ENCODE data around the gene TMBIM6. TPM values are rescaled to one million over a fixed set of nuclear protein-coding genes. Genes with fewer than 3 reads are reported as not detected.
A peak's percentile ranks its signal among the peaks of the same experiment; 100 is the strongest.
"Not testable (repeated sequence)": the region's sequence is repeated elsewhere in the genome, so short reads cannot be mapped to it uniquely, and the experiment has no call there.

Gene TMBIM6
- polyA plus RNA-seq, 1 of the 3 experiments (the other 2 are of a cell fraction): 290 TPM

DNA sequence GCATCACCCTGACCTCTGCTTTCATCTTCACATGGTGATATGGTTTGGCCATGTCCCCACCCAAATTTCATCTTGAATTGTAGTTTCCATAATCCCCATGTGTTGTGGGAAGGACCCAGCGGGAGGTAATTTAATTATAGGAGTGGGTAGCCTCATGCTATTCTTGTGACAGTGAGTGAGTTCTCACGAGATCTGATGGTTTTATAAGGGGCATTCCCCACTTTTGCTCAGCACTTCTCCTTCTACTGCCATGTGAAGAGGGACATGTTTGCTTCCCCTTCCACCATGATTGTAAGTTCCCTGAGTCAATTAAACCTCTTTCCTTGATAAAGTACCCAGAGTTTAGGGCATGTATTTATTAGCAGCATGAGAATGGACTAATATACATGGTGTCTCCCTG lies 38.2 kb downstream of the TMBIM6 start:
- no peaks in the 10 kb centered on the region for H3K36me3 ChIP-seq (replicated peaks in 1 of 2; ENCODE audit: control insufficient read depth in 1 of 2, insufficient read depth in 2 of 2, low read length in 1 of 2)
- DNase-seq: no peak
- no peaks in the 10 kb centered on the region for H4K20me1 ChIP-seq (ENCODE audit: insufficient read depth)
- H3K27ac ChIP-seq (ENCODE audit: low read depth in 2 of 2, low read length in 1 of 2): no peak overlapping the region
- no peaks in the 10 kb centered on the region for H3K9me3 ChIP-seq
- H3K79me2 ChIP-seq (ENCODE audit: insufficient read depth): no peaks in the 10 kb centered on the region
- WGBS (ENCODE audit: low lambda C conversion rate): 7% methylated on average over 2 of the region's 2 CpGs
- no peaks in the 10 kb centered on the region; a peak in 1 of 4 replicates for H3K4me1 ChIP-seq (ENCODE audit: control insufficient read depth in 1 of 2, insufficient read depth in 2 of 2, low read depth in 1 of 2, low read length in 1 of 2)
- H3K4me2 ChIP-seq: no peak overlapping the region
- TF ChIP-seq EP300 (IDR thresholded peaks at IDR 0.05; ENCODE audit: borderline replicate concordance in 1 of 2, low read depth in 1 of 2, low read length in 1 of 2): no peak
- TF ChIP-seq, protein P1, sequence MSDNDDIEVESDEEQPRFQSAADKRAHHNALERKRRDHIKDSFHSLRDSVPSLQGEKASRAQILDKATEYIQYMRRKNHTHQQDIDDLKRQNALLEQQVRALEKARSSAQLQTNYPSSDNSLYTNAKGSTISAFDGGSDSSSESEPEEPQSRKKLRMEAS (IDR thresholded peaks at IDR 0.05; ENCODE audit: low read depth): no peak
- TF ChIP-seq MXI1 (IDR thresholded peaks at IDR 0.05; ENCODE audit: low read depth, low read length): no peak
- TF ChIP-seq YY1 (IDR thresholded peaks at IDR 0.05; ENCODE audit: low read depth): no peak
- no peaks in the 10 kb centered on the region for H3K27me3 ChIP-seq (ENCODE audit: insufficient read depth)
- H3K9ac ChIP-seq: no peak overlapping the region
- no peaks in the 10 kb centered on the region for H3F3A ChIP-seq (replicated peaks; ENCODE audit: insufficient read depth)
- H3K4me3 ChIP-seq (ENCODE audit: low read depth in 2 of 2, low read length in 1 of 2): no peak overlapping the region
- no peak overlapping the region for H2AFZ ChIP-seq (ENCODE audit: low read depth)
- ChIA-PET POLR2A (no interaction called here), CTCF (interaction anchor here (0.9 to 5.7 kb wide), 6 partner anchors 11 to 290 kb away, joined by 3 to 59 read pairs (median 14); no protein-coding TSS in a partner anchor)
- no peaks in the 10 kb centered on the region for H3K9me2 ChIP-seq

DNA sequence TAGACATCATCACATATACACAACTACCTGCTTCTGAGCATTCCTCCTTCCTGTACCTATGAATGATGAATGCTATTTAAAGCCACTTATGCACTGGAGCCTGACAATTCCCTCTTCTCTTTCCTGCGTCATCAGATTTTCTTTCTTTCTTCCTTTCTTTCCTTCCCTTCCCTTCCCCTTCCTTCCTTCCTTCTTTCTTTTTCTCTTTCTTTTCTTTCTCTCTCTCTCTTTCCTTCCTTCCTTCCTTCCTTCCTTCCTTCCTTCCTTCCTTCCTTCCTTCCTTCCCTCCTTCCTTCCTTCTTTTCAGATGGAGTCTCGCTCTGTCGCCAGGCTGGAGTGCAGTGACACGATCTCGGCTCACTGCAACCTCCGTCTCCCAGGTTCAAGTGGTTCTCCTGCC lies 39.6 kb downstream of the TMBIM6 start:
- H3K27me3 ChIP-seq (ENCODE audit: insufficient read depth); H3K9ac ChIP-seq; H2AFZ ChIP-seq (ENCODE audit: low read depth); H3K9me3 ChIP-seq; H3F3A ChIP-seq (replicated peaks; ENCODE audit: insufficient read depth); H3K4me1 ChIP-seq (ENCODE audit: control insufficient read depth in 1 of 2, insufficient read depth in 2 of 2, low read depth in 1 of 2, low read length in 1 of 2); H3K4me3 ChIP-seq (ENCODE audit: low read depth in 2 of 2, low read length in 1 of 2); H3K9me2 ChIP-seq; H3K36me3 ChIP-seq (replicated peaks in 1 of 2; ENCODE audit: control insufficient read depth in 1 of 2, insufficient read depth in 2 of 2, low read length in 1 of 2); H3K27ac ChIP-seq (ENCODE audit: low read depth in 2 of 2, low read length in 1 of 2); H4K20me1 ChIP-seq (ENCODE audit: insufficient read depth); DNase-seq; H3K79me2 ChIP-seq (ENCODE audit: insufficient read depth); H3K4me2 ChIP-seq: not testable (repeated sequence)
- 92% methylated on average over 6 of the region's 6 CpGs for WGBS (ENCODE audit: low lambda C conversion rate)
- ChIA-PET CTCF (interaction anchor here (1.6 to 5.7 kb wide), 2 partner anchors 35 to 57 kb away, joined by 4 to 59 read pairs; no protein-coding TSS in a partner anchor), POLR2A (interaction anchor here (0.6 kb wide), 1 partner anchor 127 kb away, joined by 3 read pairs; no protein-coding TSS in a partner anchor)

DNA sequence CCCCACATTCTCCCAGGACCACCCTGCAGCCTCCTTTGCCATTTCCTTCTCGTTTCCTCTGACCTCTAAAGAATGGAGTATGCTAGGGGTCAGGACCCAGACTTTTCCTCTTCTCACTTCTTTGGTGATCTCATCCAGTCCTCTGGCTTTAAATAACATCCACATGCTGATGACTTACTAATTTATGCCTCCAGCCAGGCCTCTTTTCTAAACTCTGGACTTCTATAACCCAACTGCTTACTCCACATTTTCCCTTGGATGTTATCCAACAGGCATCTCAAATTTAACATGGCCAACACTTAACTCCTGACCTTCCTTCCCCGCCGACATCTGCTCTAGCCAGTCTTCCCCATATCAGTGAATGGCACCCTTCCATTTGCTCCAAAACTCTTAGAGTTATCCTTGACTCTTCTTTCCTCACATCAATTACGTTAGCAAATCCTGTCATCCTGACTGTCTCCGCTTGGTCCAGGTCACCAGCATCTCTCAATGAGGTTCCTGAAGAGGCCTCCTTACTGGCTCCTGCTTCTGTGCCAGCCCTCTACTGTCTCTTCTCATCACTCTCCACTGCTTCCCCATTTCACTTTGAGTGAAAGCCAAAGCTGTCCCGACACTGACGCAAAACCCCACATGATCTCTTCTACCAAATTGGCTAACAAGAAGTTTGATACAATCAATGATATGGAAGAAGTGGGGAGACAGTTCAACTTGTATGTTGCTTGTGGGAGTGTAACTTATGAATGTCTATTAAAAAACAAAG lies 42.7 kb downstream of the TMBIM6 start:
- WGBS (ENCODE audit: low lambda C conversion rate): 75% methylated on average over 7 of the region's 7 CpGs
- ChIA-PET POLR2A (interaction anchor here (1.1 kb wide), 1 partner anchor 45 kb away, joined by 3 read pairs; no protein-coding TSS in a partner anchor), CTCF (interaction anchor here (0.9 to 1.5 kb wide), 3 partner anchors 10 to 59 kb away, joined by 3 to 9 read pairs (median 4); partner anchors contain the start of gene BCDIN3D)
- H4K20me1 ChIP-seq (ENCODE audit: insufficient read depth): no peaks in the 10 kb centered on the region
- H3K27ac ChIP-seq (ENCODE audit: low read depth in 2 of 2, low read length in 1 of 2): peak overlapping the region in 1 of 2 experiments; percentile 19; a peak in 1 of 4 replicates
- H3K4me1 ChIP-seq (ENCODE audit: control insufficient read depth in 1 of 2, insufficient read depth in 2 of 2, low read depth in 1 of 2, low read length in 1 of 2): no peaks in the 10 kb centered on the region; a peak in 1 of 4 replicates
- no peak for DNase-seq
- peak overlapping the region; percentile 1; the same call in 1 of the 2 replicates for H3K4me2 ChIP-seq
- H3K4me3 ChIP-seq (ENCODE audit: low read depth in 2 of 2, low read length in 1 of 2): no peak overlapping the region
- H3K9me2 ChIP-seq: no peaks in the 10 kb centered on the region
- peaks cover 4% of the 10 kb centered on the region for H3F3A ChIP-seq (replicated peaks; ENCODE audit: insufficient read depth)
- H2AFZ ChIP-seq (ENCODE audit: low read depth): no peak overlapping the region
- no peak overlapping the region for H3K9ac ChIP-seq
- peaks cover 0 to 9% of the 10 kb centered on the region in 2 experiments for H3K36me3 ChIP-seq (replicated peaks in 1 of 2; ENCODE audit: control insufficient read depth in 1 of 2, insufficient read depth in 2 of 2, low read length in 1 of 2)
- H3K27me3 ChIP-seq (ENCODE audit: insufficient read depth): no peaks in the 10 kb centered on the region
- H3K79me2 ChIP-seq (ENCODE audit: insufficient read depth): no peaks in the 10 kb centered on the region
- no peaks in the 10 kb centered on the region for H3K9me3 ChIP-seq
- no peak for TF ChIP-seq EZH2phosphoT487 (IDR thresholded peaks at IDR 0.05; ENCODE audit: borderline replicate concordance, low read depth)
- TF ChIP-seq NFIC (IDR thresholded peaks at IDR 0.05; ENCODE audit: borderline replicate concordance): no peak
- TF ChIP-seq CHD2 (IDR thresholded peaks at IDR 0.05; ENCODE audit: low read length, partially characterized antibody): no peak
- TF ChIP-seq JUND (IDR thresholded peaks at IDR 0.05): no peak
- no peak for TF ChIP-seq FOXJ3 (CRISPR knock-in tag; IDR thresholded peaks at IDR 0.05)
- TF ChIP-seq NRF1 (IDR thresholded peaks at IDR 0.05; ENCODE audit: low read depth, low read length): no peak
- no peak for TF ChIP-seq RCOR1 (IDR thresholded peaks at IDR 0.05; ENCODE audit: low read length)
- TF ChIP-seq, protein P2, sequence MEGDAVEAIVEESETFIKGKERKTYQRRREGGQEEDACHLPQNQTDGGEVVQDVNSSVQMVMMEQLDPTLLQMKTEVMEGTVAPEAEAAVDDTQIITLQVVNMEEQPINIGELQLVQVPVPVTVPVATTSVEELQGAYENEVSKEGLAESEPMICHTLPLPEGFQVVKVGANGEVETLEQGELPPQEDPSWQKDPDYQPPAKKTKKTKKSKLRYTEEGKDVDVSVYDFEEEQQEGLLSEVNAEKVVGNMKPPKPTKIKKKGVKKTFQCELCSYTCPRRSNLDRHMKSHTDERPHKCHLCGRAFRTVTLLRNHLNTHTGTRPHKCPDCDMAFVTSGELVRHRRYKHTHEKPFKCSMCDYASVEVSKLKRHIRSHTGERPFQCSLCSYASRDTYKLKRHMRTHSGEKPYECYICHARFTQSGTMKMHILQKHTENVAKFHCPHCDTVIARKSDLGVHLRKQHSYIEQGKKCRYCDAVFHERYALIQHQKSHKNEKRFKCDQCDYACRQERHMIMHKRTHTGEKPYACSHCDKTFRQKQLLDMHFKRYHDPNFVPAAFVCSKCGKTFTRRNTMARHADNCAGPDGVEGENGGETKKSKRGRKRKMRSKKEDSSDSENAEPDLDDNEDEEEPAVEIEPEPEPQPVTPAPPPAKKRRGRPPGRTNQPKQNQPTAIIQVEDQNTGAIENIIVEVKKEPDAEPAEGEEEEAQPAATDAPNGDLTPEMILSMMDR (IDR thresholded peaks at IDR 0.05): no peak
- TF ChIP-seq GATA2 (CRISPR knock-in tag; IDR thresholded peaks at IDR 0.05): no peak
- TF ChIP-seq SMC3 (IDR thresholded peaks at IDR 0.05; ENCODE audit: low read depth, low read length): no peak
- no peak for TF ChIP-seq GABPA (IDR thresholded peaks at IDR 0.05; ENCODE audit: low read depth)
- TF ChIP-seq USF2 (IDR thresholded peaks at IDR 0.05; ENCODE audit: borderline replicate concordance, low read depth, low read length): no peak

All from SK-N-SH (cell line).